HG03571 (cell line): Measurements from ENCODE around the gene LRRC4.

ENCODE experiments used
- ATAC-seq: cut with Tn5 transposase; IDR thresholded peaks from one replicate; pipeline ENCODE4 v1.9.1; 2021; ENCODE audit not compliant: unreplicated experiment

LRRC4 gene

GRCh38 chr7:128032605-128033235, 1.5 kb upstream of the LRRC4 start:
- no peak for ATAC-seq

GRCh38 chr7:128031901-128032604, 816 bp upstream of the LRRC4 start:
- ATAC-seq, result peak; percentile 61

- ATAC-seq, result no peak
These were observed 979 bp downstream of the LRRC4 start for GRCh38 chr7:128030263-128030653.

GRCh38 chr7:128029405-128029995, 1.7 kb downstream of the LRRC4 start:
- ATAC-seq, result no peak

GRCh38 chr7:128027485-128027980, 3.7 kb downstream of the LRRC4 start:
- no peak for ATAC-seq

GRCh38 chr7:128026551-128026950, 4.7 kb downstream of the LRRC4 start:
- ATAC-seq, result no peak

GRCh38 chr7:128025819-128026218, 5.4 kb downstream of the LRRC4 start:
- no peak for ATAC-seq

- ATAC-seq, result no peak
These were observed 5.9 kb downstream of the LRRC4 start for GRCh38 chr7:128025380-128025779.

GRCh38 chr7:128024151-128024550, 7.1 kb downstream of the LRRC4 start:
- no peak for ATAC-seq

- ATAC-seq, result no peak
These were observed 8.4 kb downstream of the LRRC4 start for GRCh38 chr7:128022631-128023532.

- no peak for ATAC-seq
These were observed 9.9 kb downstream of the LRRC4 start for GRCh38 chr7:128021366-128021765.

- no peak for ATAC-seq
These were observed 11.1 kb downstream of the LRRC4 start for GRCh38 chr7:128020159-128020558.

- no peak for ATAC-seq
These were observed 11.9 kb downstream of the LRRC4 start for GRCh38 chr7:128019288-128019687.

- ATAC-seq, result no peak
These were observed 13.1 kb downstream of the LRRC4 start for GRCh38 chr7:128017862-128018845.

- ATAC-seq, result no peak
These were observed 13.8 kb downstream of the LRRC4 start for GRCh38 chr7:128017460-128017859.

GRCh38 chr7:128014811-128015210, 16.4 kb downstream of the LRRC4 start:
- no peak for ATAC-seq

- no peak for ATAC-seq
These were observed 20.0 kb downstream of the LRRC4 start for GRCh38 chr7:128011131-128011661.

- ATAC-seq, result no peak
These were observed 20.7 kb downstream of the LRRC4 start for GRCh38 chr7:128010391-128011127.

- no peak for ATAC-seq
These were observed 22.5 kb downstream of the LRRC4 start for GRCh38 chr7:128008744-128009143.
